A673 (cell line): ENCODE data around the gene NANOS3. TPM values are rescaled to one million over a fixed set of nuclear protein-coding genes. Genes with fewer than 3 reads are reported as not detected.
A peak's percentile ranks its signal among the peaks of the same experiment; 100 is the strongest.

ENCODE experiments used
- BruUV-seq: library from RNA; stranded (reverse); fragments of 400-500 nt; replicated peaks from 2 replicates; lab custom pipeline; 2021; lab: Mats Ljungman, UMichigan
- CTCF ChIA-PET: fragments of 300-600 bp; sonication (Branson Sonifier 250); formaldehyde crosslinking; loops from one replicate; lab custom pipeline; 2022; ENCODE audit warnings: antibody characterized with exemption; lab: Charles Lee
- POLR2A ChIA-PET: fragments of 300-600 bp; sonication (Branson Sonifier 250); formaldehyde crosslinking; loops from one replicate; lab custom pipeline; 2022; ENCODE audit warnings: antibody characterized with exemption; ENCODE audit not compliant: low non-redundant PET; lab: Charles Lee
- DNase-seq: peaks from one replicate; pipeline ENCODE4 v3.0.0-alpha.2; 2015; ENCODE audit warnings: low spot score
- H3K27ac ChIP-seq: fragments of 200-600 bp; sonication (generic); 2 replicates; pipeline ENCODE4 v1.5.1; 2016; ENCODE audit warnings: mixed run types, low read depth, mild to moderate bottlenecking, mixed read lengths, antibody characterized with exemption, low read length; ENCODE audit not compliant: poor library complexity, severe bottlenecking
- H3K27me3 ChIP-seq: fragments of 200-600 bp; sonication (generic); replicated peaks from 2 replicates; pipeline ENCODE4 v1.6.1; 2017; ENCODE audit warnings: mixed run types, low read depth, mild to moderate bottlenecking, mixed read lengths, antibody characterized with exemption, low read length; ENCODE audit not compliant: insufficient read depth, poor library complexity
- H3K36me3 ChIP-seq: fragments of 200-600 bp; sonication (generic); 2 replicates; pipeline ENCODE4 v1.6.1; 2016; ENCODE audit warnings: mixed run types, mild to moderate bottlenecking, mixed read lengths, antibody characterized with exemption, low read length; ENCODE audit not compliant: insufficient read depth, poor library complexity, severe bottlenecking
- H3K4me1 ChIP-seq: fragments of 200-600 bp; sonication (generic); 2 replicates; pipeline ENCODE4 v1.6.1; 2017; ENCODE audit warnings: mixed run types, mild to moderate bottlenecking, mixed read lengths, antibody characterized with exemption, low read length; ENCODE audit not compliant: insufficient read depth, poor library complexity, severe bottlenecking
- H3K4me3 ChIP-seq: fragments of 200-600 bp; sonication (generic); 2 replicates; pipeline ENCODE4 v1.5.1; 2016; ENCODE audit warnings: low read depth, mixed run types, mild to moderate bottlenecking, mixed read lengths, low read length; ENCODE audit not compliant: poor library complexity, severe bottlenecking
- H3K9me3 ChIP-seq: fragments of 200-600 bp; sonication (generic); 2 replicates; pipeline ENCODE4 v1.6.1; 2016; ENCODE audit warnings: mixed run types, low read depth, mild to moderate bottlenecking, mixed read lengths, antibody characterized with exemption, low read length; ENCODE audit not compliant: poor library complexity, severe bottlenecking
- EZH2 ChIP-seq: fragments of 200-600 bp; sonication (generic); IDR thresholded peaks from 2 replicates; pipeline ENCODE4 v1.6.1; 2017; ENCODE audit warnings: borderline replicate concordance, low read depth, mild to moderate bottlenecking, mixed read lengths, antibody characterized with exemption, low read length; ENCODE audit not compliant: poor library complexity, severe bottlenecking
- intact Hi-C: fragments of 100-400 bp; cut with micrococcal nuclease; formaldehyde crosslinking; loops from one replicate; pipeline ENCODE4 v1.10.0; 2022; ENCODE audit not compliant: unreplicated experiment
- total RNA-seq: library from RNA; stranded (reverse); gene quantifications from 2 replicates; pipeline ENCODE4 v1.2.3, GENCODE V29; 2021
- TF ChIP-seq, protein P1 (sequence below): fragments of 300-800, 200-600 bp; sonication (generic); conservative IDR thresholded peaks from 2 replicates; pipeline ENCODE4 v1.5.1; 2017; ENCODE audit warnings: low read depth, mild to moderate bottlenecking, antibody characterized with exemption, low read length, moderate library complexity, mixed read lengths

NANOS3 gene
- total RNA-seq, 1 experiment from 2014 or later: 4.9 TPM

GRCh38 chr19:13882836-13883235 is 5.9 kb downstream of the NANOS3 start:
- no peaks in the 10 kb centered on the region for H3K9me3 ChIP-seq
- no TSS peak for BruUV-seq
- no peaks in the 10 kb centered on the region for H3K27me3 ChIP-seq
- H3K4me1 ChIP-seq: peaks cover 13% of the 10 kb centered on the region
- intact Hi-C loops: loop anchor here (5.0 kb wide), 3 partner anchors 149 to 599 kb away; partner anchors contain the start of genes ASF1B and IL27RA
- no peak overlapping the region for H3K27ac ChIP-seq
- ChIA-PET POLR2A (interaction anchor here (0.5 to 0.6 kb wide), 2 partner anchors 13 to 253 kb away, joined by 5 to 7 read pairs; no protein-coding TSS in a partner anchor), CTCF (interaction anchor here (0.6 kb wide), 1 partner anchor 20 kb away, joined by 5 read pairs; no protein-coding TSS in a partner anchor)
- H3K36me3 ChIP-seq: no peaks in the 10 kb centered on the region
- TF ChIP-seq EZH2: no peak
- TF ChIP-seq, protein P1, sequence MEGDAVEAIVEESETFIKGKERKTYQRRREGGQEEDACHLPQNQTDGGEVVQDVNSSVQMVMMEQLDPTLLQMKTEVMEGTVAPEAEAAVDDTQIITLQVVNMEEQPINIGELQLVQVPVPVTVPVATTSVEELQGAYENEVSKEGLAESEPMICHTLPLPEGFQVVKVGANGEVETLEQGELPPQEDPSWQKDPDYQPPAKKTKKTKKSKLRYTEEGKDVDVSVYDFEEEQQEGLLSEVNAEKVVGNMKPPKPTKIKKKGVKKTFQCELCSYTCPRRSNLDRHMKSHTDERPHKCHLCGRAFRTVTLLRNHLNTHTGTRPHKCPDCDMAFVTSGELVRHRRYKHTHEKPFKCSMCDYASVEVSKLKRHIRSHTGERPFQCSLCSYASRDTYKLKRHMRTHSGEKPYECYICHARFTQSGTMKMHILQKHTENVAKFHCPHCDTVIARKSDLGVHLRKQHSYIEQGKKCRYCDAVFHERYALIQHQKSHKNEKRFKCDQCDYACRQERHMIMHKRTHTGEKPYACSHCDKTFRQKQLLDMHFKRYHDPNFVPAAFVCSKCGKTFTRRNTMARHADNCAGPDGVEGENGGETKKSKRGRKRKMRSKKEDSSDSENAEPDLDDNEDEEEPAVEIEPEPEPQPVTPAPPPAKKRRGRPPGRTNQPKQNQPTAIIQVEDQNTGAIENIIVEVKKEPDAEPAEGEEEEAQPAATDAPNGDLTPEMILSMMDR: no peak
- H3K4me3 ChIP-seq: no peak overlapping the region
- no peak for DNase-seq

GRCh38 chr19:13883516-13884064 is 6.7 kb downstream of the NANOS3 start:
- CTCF ChIA-PET: no interaction called here
- Histone ChIP-seq H3K9me3 (no peaks in the 10 kb centered on the region), H3K36me3 (no peaks in the 10 kb centered on the region), H3K27me3 (no peaks in the 10 kb centered on the region), H3K4me3 (no peak overlapping the region), H3K27ac (no peak overlapping the region), H3K4me1 (peaks cover 13% of the 10 kb centered on the region)
- BruUV-seq: no TSS peak
- DNase-seq: no peak
- intact Hi-C loops: loop anchor here (5.0 kb wide), 3 partner anchors 149 to 599 kb away; partner anchors contain the start of genes ASF1B and IL27RA
- POLR2A ChIA-PET: no interaction called here
- TF ChIP-seq, protein P1: peak; percentile 27; the same call in 1 of the 2 replicates
- TF ChIP-seq EZH2: no peak

- no peak for DNase-seq
- no peaks in the 10 kb centered on the region for H3K36me3 ChIP-seq
- H3K4me3 ChIP-seq: no peak overlapping the region
- TF ChIP-seq, protein P1: no peak
- TF ChIP-seq EZH2: no peak
- BruUV-seq: no TSS peak
- no peak overlapping the region for H3K27ac ChIP-seq
- intact Hi-C loops: loop anchor here (5.0 kb wide), 3 partner anchors 147 to 597 kb away; partner anchors contain the start of genes ASF1B and IL27RA
- POLR2A ChIA-PET: interaction anchor here (0.7 kb wide), 1 partner anchor 307 kb away, joined by 7 read pairs; no protein-coding TSS in a partner anchor
- peaks cover 13% of the 10 kb centered on the region for H3K4me1 ChIP-seq
- H3K27me3 ChIP-seq: no peaks in the 10 kb centered on the region
- CTCF ChIA-PET: no interaction called here
- no peaks in the 10 kb centered on the region for H3K9me3 ChIP-seq
Observed at GRCh38 chr19:13884726-13885591, 8.0 kb downstream of the NANOS3 start.
